Right cardiac atrium (tissue), 5 donors: ENCODE data around the gene TXK. TPM values are rescaled to one million over a fixed set of nuclear protein-coding genes. Genes with fewer than 3 reads are reported as not detected.

Source experiments
- ATAC-seq, 2 donors: fragments of 200-7000 bp; cut with Tn5 transposase; one replicate each; pipeline versions ENCODE4 v1.8.0 to v1.9.1; 2020; ENCODE audit warnings: moderate library complexity in 2 of 2, mild to moderate bottlenecking in 1 of 2
- DNase-seq, 3 donors: peaks; one replicate each; pipeline ENCODE4 v3.0.0-alpha.2; 2020
- H3K27ac ChIP-seq: one replicate; pipeline ENCODE4 v1.5.1; 2013; ENCODE audit warnings: mild to moderate bottlenecking, low read length, control low read depth, moderate library complexity
- H3K27me3 ChIP-seq: one replicate; pipeline ENCODE4 v1.6.1; 2013; ENCODE audit not compliant: control insufficient read depth, insufficient read depth
- H3K4me1 ChIP-seq: one replicate; pipeline ENCODE4 v1.6.1; 2013; ENCODE audit warnings: low read length; ENCODE audit not compliant: control insufficient read depth, insufficient read depth
- H3K4me3 ChIP-seq: one replicate; pipeline ENCODE4 v1.5.1; 2013; ENCODE audit warnings: low read length, control low read depth
- H3K9me3 ChIP-seq: one replicate; pipeline ENCODE4 v1.6.1; 2013; ENCODE audit warnings: low read length; ENCODE audit not compliant: control insufficient read depth
- WGBS: extraction: QIAGEN DNeasy Blood & Tissue Kit; methylation state at CpG from one replicate; pipeline ENCODE4 v1.1.7; 2013; 5-methylcytosine and 5-hydroxymethylcytosine counted together
- intact Hi-C, 4 donors: fragments of 100-400 bp; cut with DNase I; formaldehyde crosslinking; loops; one replicate each; pipeline versions ENCODE4 v1.11.0 to v1.14.0; 2022 to 2023
- polyA plus RNA-seq: library from polyadenylated mRNA; stranded (reverse); fragments of 200-250 nt; gene quantifications from one replicate; pipeline ENCODE4 v1.2.3, GENCODE V29; 2013
- total RNA-seq, 4 donors: library from RNA; stranded (reverse); fragmentation: NEBNext Ultra II Directional; extraction: Animal tissue kit (Norgen Biotek cat#: 25700); gene quantifications; one replicate each; pipeline ENCODE4 v1.2.1, GENCODE V29; 2021
- donor health status: healthy with polysubstance abuse.
- donor health status: DM: no; HTN: yes; CAD: no.
- donor health status: DM: no; HTN: no; CAD: no.
- donor health status: DM: no; HTN: yes; CAD: no; lungs with severe emphysema.
- donor health status: DM: yes; HTN: yes; CAD: no.

Gene TXK
- total and polyA plus RNA-seq, 5 donors, result 0.14 to 1.8 (median 0.71) TPM

DNA sequence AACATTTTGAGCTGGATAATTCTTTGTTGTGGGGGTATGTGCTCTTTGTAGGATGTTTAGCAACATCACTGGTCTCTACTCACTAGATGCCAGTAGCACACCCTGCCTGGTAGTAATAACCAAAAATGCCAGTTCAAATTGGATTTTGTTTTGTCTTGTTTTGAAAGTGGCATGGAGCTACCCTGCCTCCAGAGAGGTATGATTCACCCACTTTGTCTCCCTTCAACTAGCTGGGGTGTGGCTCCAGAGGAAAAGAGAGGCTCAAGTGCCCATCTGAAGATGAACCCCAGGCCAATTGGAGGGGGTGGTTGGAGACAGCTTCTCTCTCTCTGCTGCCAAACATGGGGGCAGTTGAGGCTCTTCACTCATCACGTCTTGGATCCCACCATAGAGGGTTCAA lies 83.0 kb downstream of the TXK start:
- DNase-seq, result no peak
- intact Hi-C loops, result no loop called here
- Histone ChIP-seq H3K27ac (no peak overlapping the region), H3K4me3 (no peak overlapping the region), H3K4me1 (peaks cover 3% of the 10 kb centered on the region), H3K9me3 (no peaks in the 10 kb centered on the region), H3K27me3 (no peaks in the 10 kb centered on the region)
- 90% methylated on average over 1 of the region's 1 CpG for WGBS
- ATAC-seq, result no peak

GRCh38 chr4:48049483-48049882 lies 84.6 kb downstream of the TXK start:
- H3K4me3 ChIP-seq, result no peak overlapping the region
- no peaks in the 10 kb centered on the region for H3K27me3 ChIP-seq
- no peaks in the 10 kb centered on the region for H3K9me3 ChIP-seq
- intact Hi-C loops, result no loop called here
- H3K4me1 ChIP-seq, result peaks cover 3% of the 10 kb centered on the region
- no peak overlapping the region for H3K27ac ChIP-seq
- no peak for ATAC-seq
- WGBS, result 87% methylated on average over 8 of the region's 8 CpGs
- DNase-seq, result no peak

- Histone ChIP-seq H3K4me1 (peaks cover 3% of the 10 kb centered on the region), H3K4me3 (no peak overlapping the region), H3K27me3 (no peaks in the 10 kb centered on the region), H3K9me3 (no peaks in the 10 kb centered on the region), H3K27ac (no peak overlapping the region)
- ATAC-seq (peak; percentile 62 to 79), DNase-seq (no peak)
- intact Hi-C loops, result no loop called here
- WGBS, result 28% methylated on average over 1 of the region's 1 CpG
Measured at GRCh38 chr4:48047896-48048295, 86.2 kb downstream of the TXK start.

DNA sequence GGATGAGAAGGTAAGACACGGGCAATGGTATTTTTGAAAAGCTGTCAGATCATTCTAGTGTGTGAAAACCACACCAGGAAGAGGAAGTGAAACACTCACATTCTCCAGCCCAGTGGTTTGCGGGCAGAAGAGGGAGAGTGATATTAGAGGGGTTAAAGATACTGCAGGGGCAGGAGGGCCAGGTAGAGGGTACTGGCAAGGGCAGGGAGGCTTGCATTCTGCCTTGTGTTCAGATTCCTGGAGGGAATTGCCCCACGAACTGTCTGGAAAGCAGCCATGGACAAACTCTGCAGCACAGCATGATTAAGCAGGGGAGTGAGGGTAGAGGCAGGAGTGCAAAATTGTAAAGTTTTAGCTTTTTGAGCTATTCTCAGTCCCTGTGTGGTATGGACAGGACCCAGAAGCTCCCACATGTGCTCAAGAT lies 86.6 kb downstream of the TXK start:
- H3K27ac ChIP-seq, result no peak overlapping the region

GRCh38 chr4:48046059-48046458 lies 88.0 kb downstream of the TXK start:
- intact Hi-C loops, result no loop called here
- no peak overlapping the region for H3K27ac ChIP-seq
- no peak for ATAC-seq
- no peaks in the 10 kb centered on the region for H3K27me3 ChIP-seq
- no peak overlapping the region for H3K4me3 ChIP-seq
- H3K4me1 ChIP-seq, result peaks cover 3% of the 10 kb centered on the region
- H3K9me3 ChIP-seq, result no peaks in the 10 kb centered on the region
- WGBS, result 62% methylated on average over 3 of the region's 3 CpGs
- no peak for DNase-seq

More for the DNA sequence above, 86.6 kb downstream of the TXK start:
- ATAC-seq (peak; percentile 20 to 61), DNase-seq (no peak)
- Histone ChIP-seq H3K4me3 (no peak overlapping the region), H3K4me1 (peaks cover 3% of the 10 kb centered on the region), H3K9me3 (no peaks in the 10 kb centered on the region), H3K27me3 (no peaks in the 10 kb centered on the region)
- intact Hi-C loops, result no loop called here
- 23% methylated on average over 3 of the region's 3 CpGs for WGBS

GRCh38 chr4:48044298-48044697 lies 89.8 kb downstream of the TXK start:
- ATAC-seq, result no peak
- no peak overlapping the region for H3K4me3 ChIP-seq

GRCh38 chr4:48043504-48043903 lies 90.5 kb downstream of the TXK start:
- ATAC-seq (no peak), DNase-seq (no peak)
- Histone ChIP-seq H3K27me3 (no peaks in the 10 kb centered on the region), H3K4me3 (no peak overlapping the region), H3K27ac (no peak overlapping the region), H3K9me3 (no peaks in the 10 kb centered on the region), H3K4me1 (peaks cover 3% of the 10 kb centered on the region)
- WGBS, result 71% methylated on average over 2 of the region's 2 CpGs
- intact Hi-C loops, result no loop called here

More at GRCh38 chr4:48044298-48044697, 89.8 kb downstream of the TXK start:
- Histone ChIP-seq H3K4me1 (peaks cover 3% of the 10 kb centered on the region), H3K27me3 (no peaks in the 10 kb centered on the region), H3K9me3 (no peaks in the 10 kb centered on the region), H3K27ac (no peak overlapping the region)
- no peak for DNase-seq
- intact Hi-C loops, result no loop called here
- WGBS, result 76% methylated on average over 2 of the region's 2 CpGs

- H3K27me3 ChIP-seq, result no peaks in the 10 kb centered on the region
- H3K27ac ChIP-seq, result no peak overlapping the region
- H3K4me3 ChIP-seq, result no peak overlapping the region
- no peaks in the 10 kb centered on the region for H3K9me3 ChIP-seq
- no peak for DNase-seq
- ATAC-seq, result no peak
- 71% methylated on average over 3 of the region's 3 CpGs for WGBS
- intact Hi-C loops, result no loop called here
- peaks cover 3% of the 10 kb centered on the region for H3K4me1 ChIP-seq
Measured at GRCh38 chr4:48042979-48043461, 91.0 kb downstream of the TXK start.

GRCh38 chr4:48041535-48042137 lies 92.4 kb downstream of the TXK start:
- Histone ChIP-seq H3K4me3 (no peak overlapping the region), H3K9me3 (no peaks in the 10 kb centered on the region), H3K4me1 (no peaks in the 10 kb centered on the region), H3K27ac (no peak overlapping the region), H3K27me3 (no peaks in the 10 kb centered on the region)
- ATAC-seq (peak in 1 of 2 donors; percentile 22), DNase-seq (no peak)
- intact Hi-C loops, result no loop called here
- 89% methylated on average over 4 of the region's 4 CpGs for WGBS

GRCh38 chr4:48039561-48039960 lies 94.5 kb downstream of the TXK start:
- H3K9me3 ChIP-seq, result no peaks in the 10 kb centered on the region
- intact Hi-C loops, result no loop called here
- ATAC-seq, result no peak
- no peak for DNase-seq
- no peak overlapping the region for H3K27ac ChIP-seq
- H3K4me3 ChIP-seq, result no peak overlapping the region
- no peaks in the 10 kb centered on the region for H3K27me3 ChIP-seq
- no peaks in the 10 kb centered on the region for H3K4me1 ChIP-seq

- DNase-seq (no peak), ATAC-seq (no peak)
- H3K4me1 ChIP-seq, result no peaks in the 10 kb centered on the region
- H3K9me3 ChIP-seq, result no peaks in the 10 kb centered on the region
- H3K4me3 ChIP-seq, result no peak overlapping the region
- intact Hi-C loops, result no loop called here
- H3K27ac ChIP-seq, result no peak overlapping the region
- no peaks in the 10 kb centered on the region for H3K27me3 ChIP-seq
- 19% methylated on average over 2 of the region's 2 CpGs for WGBS
Measured at GRCh38 chr4:48038666-48039065, 95.4 kb downstream of the TXK start.

DNA sequence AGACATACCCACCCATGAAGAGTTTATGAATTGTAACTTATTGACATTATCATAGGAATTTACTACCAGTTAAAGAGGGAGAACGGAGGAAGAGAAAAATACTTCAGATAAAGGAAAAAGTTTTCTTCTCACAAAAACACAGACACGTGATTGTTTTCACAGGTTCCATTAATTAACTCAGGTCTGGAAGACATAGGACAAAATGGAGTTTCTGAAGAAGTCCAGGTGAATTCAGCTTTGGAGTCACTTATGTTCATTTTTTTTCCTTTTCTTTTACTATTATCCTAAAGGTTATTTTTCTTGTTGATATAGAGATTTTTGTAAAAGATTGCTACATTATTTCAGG lies 97.0 kb downstream of the TXK start:
- Histone ChIP-seq H3K27me3 (no peaks in the 10 kb centered on the region), H3K4me3 (no peak overlapping the region), H3K4me1 (no peaks in the 10 kb centered on the region), H3K9me3 (no peaks in the 10 kb centered on the region), H3K27ac (no peak overlapping the region)
- 65% methylated on average over 2 of the region's 2 CpGs for WGBS
- ATAC-seq, result no peak
- intact Hi-C loops, result no loop called here
- DNase-seq, result no peak
